CMK (cell line): ENCODE results near the gene ZW10.

Source experiments
- DNase-seq: peaks from one replicate; pipeline ENCODE4 v3.0.0-alpha.2; 2010; ENCODE audit warnings: low read depth

The ZW10 gene

GRCh38 chr11:113697111-113697510, 76.4 kb downstream of the ZW10 start:
- no peak for DNase-seq

GRCh38 chr11:113695207-113695606, 78.3 kb downstream of the ZW10 start:
- DNase-seq, result no peak

GRCh38 chr11:113694390-113694789, 79.1 kb downstream of the ZW10 start:
- no peak for DNase-seq

- DNase-seq, result no peak
Measured at GRCh38 chr11:113693030-113693429, 80.5 kb downstream of the ZW10 start.

GRCh38 chr11:113690619-113691569, 82.6 kb downstream of the ZW10 start:
- no peak for DNase-seq

GRCh38 chr11:113689768-113690618, 83.5 kb downstream of the ZW10 start:
- DNase-seq, result no peak

- no peak for DNase-seq
Measured at GRCh38 chr11:113685654-113686359, 87.7 kb downstream of the ZW10 start.

- no peak for DNase-seq
Measured at GRCh38 chr11:113684496-113684895, 89.0 kb downstream of the ZW10 start.

- no peak for DNase-seq
Measured at GRCh38 chr11:113683481-113684046, 89.9 kb downstream of the ZW10 start.
